G401.6 (cell line): ENCODE measurements around the gene IGSF8.
A peak's percentile ranks its signal among the peaks of the same experiment; 100 is the strongest.

ENCODE experiments used
- FAIRE-seq: peaks from 2 replicates; lab custom pipeline; 2012; peaks lifted over from hg19 to GRCh38; lab: Jason Lieb, UNC

Gene IGSF8

GRCh38 chr1:160103658-160104408, 5.4 kb upstream of the IGSF8 start:
- FAIRE-seq, result no peak

GRCh38 chr1:160101717-160102522, 3.5 kb upstream of the IGSF8 start:
- FAIRE-seq, result no peak

- peak; percentile 53 for FAIRE-seq
These were observed 2.8 kb upstream of the IGSF8 start for GRCh38 chr1:160101037-160101716.

GRCh38 chr1:160099716-160100375, 1.4 kb upstream of the IGSF8 start:
- no peak for FAIRE-seq

- FAIRE-seq, result no peak
These were observed 588 bp upstream of the IGSF8 start for GRCh38 chr1:160098852-160099561.

- FAIRE-seq, result no peak
These were observed 1.1 kb downstream of the IGSF8 start for GRCh38 chr1:160097151-160097910.

- FAIRE-seq, result no peak
These were observed 1.9 kb downstream of the IGSF8 start for GRCh38 chr1:160096274-160097116.

- no peak for FAIRE-seq
These were observed 2.9 kb downstream of the IGSF8 start for GRCh38 chr1:160095382-160096105.

GRCh38 chr1:160094806-160095205, 3.6 kb downstream of the IGSF8 start:
- no peak for FAIRE-seq

- FAIRE-seq, result no peak
These were observed 4.2 kb downstream of the IGSF8 start for GRCh38 chr1:160094291-160094625.

GRCh38 chr1:160093624-160094290, 4.7 kb downstream of the IGSF8 start:
- FAIRE-seq, result no peak

- no peak for FAIRE-seq
These were observed 5.4 kb downstream of the IGSF8 start for GRCh38 chr1:160093069-160093395.

GRCh38 chr1:160092366-160093068, 5.9 kb downstream of the IGSF8 start:
- no peak for FAIRE-seq

GRCh38 chr1:160091666-160092223, 6.7 kb downstream of the IGSF8 start:
- no peak for FAIRE-seq

- no peak for FAIRE-seq
These were observed 7.7 kb downstream of the IGSF8 start for GRCh38 chr1:160090760-160091159.

GRCh38 chr1:160089883-160090282, 8.5 kb downstream of the IGSF8 start:
- no peak for FAIRE-seq

GRCh38 chr1:160087118-160087662, 11.2 kb downstream of the IGSF8 start:
- no peak for FAIRE-seq

GRCh38 chr1:160086456-160086892, 11.9 kb downstream of the IGSF8 start:
- no peak for FAIRE-seq
